PC-9 (cell line): Measurements from ENCODE around the gene A2ML1. TPM values are rescaled to one million over a fixed set of nuclear protein-coding genes. Genes with fewer than 3 reads are reported as not detected.

Experiments
- BruUV-seq: library from RNA; stranded (reverse); fragments of 400-500 nt; replicated peaks from 2 replicates; lab custom pipeline; 2021; lab: Mats Ljungman, UMichigan
- CTCF ChIA-PET: fragments of 300-600 bp; sonication (Branson Sonifier 250); formaldehyde crosslinking; loops from one replicate; lab custom pipeline; 2022; ENCODE audit warnings: antibody characterized with exemption; lab: Charles Lee
- POLR2A ChIA-PET: fragments of 300-600 bp; sonication (Branson Sonifier 250); formaldehyde crosslinking; loops from one replicate; lab custom pipeline; 2022; ENCODE audit warnings: antibody characterized with exemption; ENCODE audit not compliant: unreplicated experiment; lab: Charles Lee
- DNase-seq, 2 experiments: peaks; one replicate each; pipeline versions ENCODE4 v3.0.0 to v3.0.0-alpha.2; 2015 to 2022; ENCODE audit warnings: mixed read lengths in 1 of 2
- H2AFZ ChIP-seq: fragments of 200-600 bp; sonication (generic); 2 replicates; pipeline ENCODE4 v1.8.1; 2017; ENCODE audit warnings: antibody characterized with exemption
- H3F3A ChIP-seq: fragments of 200-600 bp; sonication (generic); 2 replicates; pipeline ENCODE4 v1.8.1; 2017; ENCODE audit warnings: antibody characterized with exemption, mild to moderate bottlenecking, low read depth; ENCODE audit not compliant: insufficient read depth
- H3K27ac ChIP-seq: fragments of 200-600 bp; sonication (generic); 2 replicates; pipeline ENCODE4 v1.6.1; 2016; ENCODE audit warnings: mixed run types
- H3K27me3 ChIP-seq: fragments of 200-600 bp; sonication (generic); 2 replicates; pipeline ENCODE4 v1.6.1; 2016; ENCODE audit warnings: low read depth, mixed run types; ENCODE audit not compliant: insufficient read depth
- H3K36me3 ChIP-seq: fragments of 200-600 bp; sonication (generic); 2 replicates; pipeline ENCODE4 v1.6.1; 2016; ENCODE audit warnings: low read depth, mixed run types
- H3K4me1 ChIP-seq: fragments of 200-600 bp; sonication (generic); replicated peaks from 2 replicates; pipeline ENCODE4 v1.6.1; 2016; ENCODE audit warnings: mixed run types; ENCODE audit not compliant: insufficient read depth
- H3K4me2 ChIP-seq: fragments of 200-600 bp; sonication (generic); 2 replicates; pipeline ENCODE4 v1.6.1; 2017; ENCODE audit warnings: mixed run types
- H3K4me3 ChIP-seq: fragments of 200-600 bp; sonication (generic); 2 replicates; pipeline ENCODE4 v1.6.1; 2016; ENCODE audit warnings: mixed run types
- H3K79me2 ChIP-seq: fragments of 200-600 bp; sonication (generic); 2 replicates; pipeline ENCODE4 v1.6.1; 2017; ENCODE audit warnings: low read depth, mixed run types
- H3K9me2 ChIP-seq: fragments of 200-600 bp; sonication (generic); 2 replicates; pipeline ENCODE4 v1.8.1; 2017; ENCODE audit warnings: mild to moderate bottlenecking; ENCODE audit not compliant: insufficient read depth
- H3K9me3 ChIP-seq: fragments of 200-600 bp; sonication (generic); 2 replicates; pipeline ENCODE4 v1.8.1; 2016; ENCODE audit warnings: low read depth; ENCODE audit not compliant: insufficient read depth
- H4K20me1 ChIP-seq: fragments of 200-600 bp; sonication (generic); 2 replicates; pipeline ENCODE4 v1.8.1; 2017; ENCODE audit not compliant: insufficient read depth
- CTCF ChIP-seq: fragments of 200-600 bp; sonication (generic); conservative IDR thresholded peaks from 2 replicates; pipeline ENCODE4 v1.6.1; 2017; ENCODE audit warnings: mixed run types, antibody characterized with exemption, mild to moderate bottlenecking, moderate library complexity
- EZH2 ChIP-seq: fragments of 200-600 bp; sonication (generic); IDR thresholded peaks from 2 replicates; pipeline ENCODE4 v1.8.0; 2017; ENCODE audit warnings: antibody characterized with exemption, low read depth
- intact Hi-C: fragments of 100-400 bp; cut with micrococcal nuclease; formaldehyde crosslinking; loops from one replicate; pipeline ENCODE4 v1.10.0; 2022; ENCODE audit not compliant: unreplicated experiment
- total RNA-seq: library from RNA; stranded (reverse); gene quantifications from 2 replicates; pipeline ENCODE4 v1.2.3, GENCODE V29; 2021

A2ML1 gene
- total RNA-seq, 1 experiment from 2014 or later: 17.3 TPM

GRCh38 chr12:8834230-8834629 lies 11.8 kb downstream of the A2ML1 start:
- no peaks in the 10 kb centered on the region for H3K4me1 ChIP-seq
- H3K9me3 ChIP-seq: no peaks in the 10 kb centered on the region
- H3K79me2 ChIP-seq: no peaks in the 10 kb centered on the region
- no peak overlapping the region for H3K4me2 ChIP-seq
- TF ChIP-seq EZH2: no peak
- no peak for TF ChIP-seq CTCF
- POLR2A ChIA-PET: no interaction called here
- no peaks in the 10 kb centered on the region for H3F3A ChIP-seq
- no peak for DNase-seq
- no peaks in the 10 kb centered on the region for H3K9me2 ChIP-seq
- CTCF ChIA-PET: no interaction called here
- BruUV-seq: no TSS peak
- H4K20me1 ChIP-seq: no peaks in the 10 kb centered on the region
- no peaks in the 10 kb centered on the region for H3K27me3 ChIP-seq
- intact Hi-C loops: no loop called here
- H3K36me3 ChIP-seq: no peaks in the 10 kb centered on the region
- H3K4me3 ChIP-seq: no peak overlapping the region
- no peak overlapping the region for H2AFZ ChIP-seq
- no peak overlapping the region for H3K27ac ChIP-seq

GRCh38 chr12:8837291-8837690 lies 14.9 kb downstream of the A2ML1 start:
- POLR2A ChIA-PET: interaction anchor here (0.6 kb wide), 1 partner anchor 39 kb away, joined by 3 read pairs; no protein-coding TSS in a partner anchor
- H3K4me3 ChIP-seq: no peak overlapping the region

GRCh38 chr12:8840321-8840720 lies 17.9 kb downstream of the A2ML1 start:
- Histone ChIP-seq H3K27ac (no peak overlapping the region), H3K36me3 (no peaks in the 10 kb centered on the region), H3K9me2 (no peaks in the 10 kb centered on the region), H3F3A (no peaks in the 10 kb centered on the region), H2AFZ (no peak overlapping the region), H3K27me3 (no peaks in the 10 kb centered on the region), H3K9me3 (no peaks in the 10 kb centered on the region), H3K79me2 (no peaks in the 10 kb centered on the region), H4K20me1 (no peaks in the 10 kb centered on the region), H3K4me1 (no peaks in the 10 kb centered on the region), H3K4me3 (no peak overlapping the region), H3K4me2 (no peak overlapping the region)
- no peak for TF ChIP-seq EZH2
- no peak for TF ChIP-seq CTCF
- ChIA-PET CTCF (no interaction called here), POLR2A (no interaction called here)
- BruUV-seq: no TSS peak
- intact Hi-C loops: no loop called here
- no peak for DNase-seq

More at GRCh38 chr12:8837291-8837690, 14.9 kb downstream of the A2ML1 start:
- no peaks in the 10 kb centered on the region for H3K9me2 ChIP-seq
- H3K9me3 ChIP-seq: no peaks in the 10 kb centered on the region
- no peaks in the 10 kb centered on the region for H4K20me1 ChIP-seq
- CTCF ChIA-PET: interaction anchor here (0.6 kb wide), 1 partner anchor 127 kb away, joined by 10 read pairs; no protein-coding TSS in a partner anchor
- BruUV-seq: no TSS peak
- no peak overlapping the region for H2AFZ ChIP-seq
- no peak overlapping the region for H3K4me2 ChIP-seq
- intact Hi-C loops: no loop called here
- no peaks in the 10 kb centered on the region for H3K79me2 ChIP-seq
- H3K4me1 ChIP-seq: no peaks in the 10 kb centered on the region
- H3K27ac ChIP-seq: no peak overlapping the region
- H3K36me3 ChIP-seq: no peaks in the 10 kb centered on the region
- H3F3A ChIP-seq: no peaks in the 10 kb centered on the region
- no peaks in the 10 kb centered on the region for H3K27me3 ChIP-seq
- no peak for DNase-seq
- TF ChIP-seq EZH2 (no peak), CTCF (no peak)
